Gastrocnemius medialis (tissue), 4 donors: Measurements from ENCODE around the gene CALR.

Source experiments
- CTCF ChIP-seq, 5 experiments: fragments of 450-650 bp in 3 of 5; fragments of 200-600 bp in 2 of 5; sonication (generic) in 2 of 5; IDR thresholded peaks in 4 of 5; conservative IDR thresholded peaks in 1 of 5; 1 replicate in 4 of 5; 2 replicates in 1 of 5; pipeline ENCODE4 v1.5.1; 2016 to 2019; ENCODE audit warnings: antibody characterized with exemption in 5 of 5, mild to moderate bottlenecking in 3 of 5, moderate library complexity in 3 of 5
- POLR2A ChIP-seq, 2 donors: fragments of 450-650 bp; IDR thresholded peaks; one replicate each; pipeline ENCODE4 v1.6.1; 2017; ENCODE audit warnings: antibody characterized with exemption in 2 of 2, mild to moderate bottlenecking in 2 of 2, moderate library complexity in 2 of 2

GRCh38 chr19:12969292-12969988 is 31.0 kb downstream of the CALR start, which contains the start of gene DAND5:
- no peak for TF ChIP-seq POLR2A (IDR thresholded peaks at IDR 0.05)
- no peak for TF ChIP-seq CTCF (IDR thresholded peaks at IDR 0.05 in 4 of 5, conservative IDR thresholded peaks at IDR 0.05 in 1 of 5)
